ENCODE data around the gene DAD1.

- no peak for TF ChIP-seq CTCF (conservative IDR thresholded peaks at IDR 0.05; ENCODE audit: low read length)
- TF ChIP-seq EZH2phosphoT487 (IDR thresholded peaks at IDR 0.05; ENCODE audit: borderline replicate concordance, low read depth, low read length) = no peak
Measured at GRCh38 chr14:22587247-22587646, 1.8 kb downstream of the DAD1 start.

Measured in OCI-LY7 (cell line).